NCI-H226 (cell line): Measurements from ENCODE around the gene SLC35G6.
A peak's percentile ranks its signal among the peaks of the same experiment; 100 is the strongest.
"Not testable (repeated sequence)": the region's sequence is repeated elsewhere in the genome, so short reads cannot be mapped to it uniquely, and the experiment has no call there.

ENCODE experiments used
- DNase-seq: peaks from one replicate; pipeline ENCODE4 v3.0.0-alpha.2; 2015

Gene SLC35G6

GRCh38 chr17:7479213-7480088 lies 1.8 kb upstream of the SLC35G6 start, which contains the start of gene ZBTB4:
Gene ZBTB4 (minus strand): TSS chr17:7479631. CDS start chr17:7466801, 12,830 bp downstream.
- peak; percentile 28 for DNase-seq

GRCh38 chr17:7480089-7480384 lies 1.2 kb upstream of the SLC35G6 start:
- DNase-seq = no peak

- DNase-seq = not testable (repeated sequence)
Observed at GRCh38 chr17:7481842-7482741, 846 bp downstream of the SLC35G6 start.

- not testable (repeated sequence) for DNase-seq
Observed at GRCh38 chr17:7482742-7483088, 1.5 kb downstream of the SLC35G6 start.

- DNase-seq = peak; percentile 80
Observed at GRCh38 chr17:7483255-7484066, 2.2 kb downstream of the SLC35G6 start.

GRCh38 chr17:7484067-7484918 lies 3.0 kb downstream of the SLC35G6 start, which contains the start of gene POLR2A:
Gene POLR2A (plus strand): TSS chr17:7484366.
- peak; percentile 96 for DNase-seq

GRCh38 chr17:7484919-7485377 lies 3.7 kb downstream of the SLC35G6 start:
- no peak for DNase-seq

- no peak for DNase-seq
Observed at GRCh38 chr17:7486181-7486580, 4.9 kb downstream of the SLC35G6 start.

GRCh38 chr17:7490144-7490543 lies 8.9 kb downstream of the SLC35G6 start:
- no peak for DNase-seq

GRCh38 chr17:7491583-7491982 lies 10.3 kb downstream of the SLC35G6 start:
- DNase-seq = no peak

GRCh38 chr17:7493941-7494340 lies 12.7 kb downstream of the SLC35G6 start:
- no peak for DNase-seq

GRCh38 chr17:7495906-7496434 lies 14.7 kb downstream of the SLC35G6 start:
- DNase-seq = no peak

GRCh38 chr17:7496470-7497183 lies 15.4 kb downstream of the SLC35G6 start:
- DNase-seq = no peak

- DNase-seq = no peak
Observed at GRCh38 chr17:7497228-7497627, 16.0 kb downstream of the SLC35G6 start.

- DNase-seq = no peak
Observed at GRCh38 chr17:7497636-7498035, 16.4 kb downstream of the SLC35G6 start.

GRCh38 chr17:7499161-7499560 lies 17.9 kb downstream of the SLC35G6 start:
- no peak for DNase-seq

- no peak for DNase-seq
Observed at GRCh38 chr17:7501729-7502128, 20.5 kb downstream of the SLC35G6 start.

- DNase-seq = no peak
Observed at GRCh38 chr17:7502171-7502847, 21.1 kb downstream of the SLC35G6 start.

- DNase-seq = no peak
Observed at GRCh38 chr17:7502987-7503386, 21.7 kb downstream of the SLC35G6 start.

GRCh38 chr17:7503521-7503920 lies 22.3 kb downstream of the SLC35G6 start:
- no peak for DNase-seq
